LNCAP (cell line): Measurements from ENCODE around the gene EPS8L3.

ENCODE experiments used
- TF ChIP-seq, protein P1 (sequence below): fragments of 450-650 bp; IDR thresholded peaks from 2 replicates; pipeline ENCODE4 v1.5.1; 2017; ENCODE audit warnings: mild to moderate bottlenecking

The EPS8L3 gene

DNA sequence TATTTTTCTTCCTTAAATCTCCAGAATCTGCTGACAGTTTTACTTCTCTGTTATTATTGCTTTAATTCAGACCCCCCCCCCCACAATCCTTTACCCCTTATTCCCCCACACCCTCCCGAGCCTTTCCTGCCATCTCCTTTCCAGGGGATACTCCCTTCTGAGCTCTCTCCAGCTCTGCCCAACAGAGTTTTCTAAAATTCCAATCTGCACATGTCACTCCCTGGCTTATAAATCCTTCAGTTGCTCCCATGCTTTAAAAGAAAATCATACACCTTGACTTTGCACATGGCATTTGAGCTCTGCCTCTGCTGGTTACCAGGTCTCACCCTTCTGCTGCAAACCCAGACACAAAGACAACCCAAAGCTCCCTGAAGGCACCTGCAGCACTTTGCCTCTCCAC is 11.7 kb upstream of the EPS8L3 start:
- TF ChIP-seq, protein P1, sequence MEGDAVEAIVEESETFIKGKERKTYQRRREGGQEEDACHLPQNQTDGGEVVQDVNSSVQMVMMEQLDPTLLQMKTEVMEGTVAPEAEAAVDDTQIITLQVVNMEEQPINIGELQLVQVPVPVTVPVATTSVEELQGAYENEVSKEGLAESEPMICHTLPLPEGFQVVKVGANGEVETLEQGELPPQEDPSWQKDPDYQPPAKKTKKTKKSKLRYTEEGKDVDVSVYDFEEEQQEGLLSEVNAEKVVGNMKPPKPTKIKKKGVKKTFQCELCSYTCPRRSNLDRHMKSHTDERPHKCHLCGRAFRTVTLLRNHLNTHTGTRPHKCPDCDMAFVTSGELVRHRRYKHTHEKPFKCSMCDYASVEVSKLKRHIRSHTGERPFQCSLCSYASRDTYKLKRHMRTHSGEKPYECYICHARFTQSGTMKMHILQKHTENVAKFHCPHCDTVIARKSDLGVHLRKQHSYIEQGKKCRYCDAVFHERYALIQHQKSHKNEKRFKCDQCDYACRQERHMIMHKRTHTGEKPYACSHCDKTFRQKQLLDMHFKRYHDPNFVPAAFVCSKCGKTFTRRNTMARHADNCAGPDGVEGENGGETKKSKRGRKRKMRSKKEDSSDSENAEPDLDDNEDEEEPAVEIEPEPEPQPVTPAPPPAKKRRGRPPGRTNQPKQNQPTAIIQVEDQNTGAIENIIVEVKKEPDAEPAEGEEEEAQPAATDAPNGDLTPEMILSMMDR, result no peak

DNA sequence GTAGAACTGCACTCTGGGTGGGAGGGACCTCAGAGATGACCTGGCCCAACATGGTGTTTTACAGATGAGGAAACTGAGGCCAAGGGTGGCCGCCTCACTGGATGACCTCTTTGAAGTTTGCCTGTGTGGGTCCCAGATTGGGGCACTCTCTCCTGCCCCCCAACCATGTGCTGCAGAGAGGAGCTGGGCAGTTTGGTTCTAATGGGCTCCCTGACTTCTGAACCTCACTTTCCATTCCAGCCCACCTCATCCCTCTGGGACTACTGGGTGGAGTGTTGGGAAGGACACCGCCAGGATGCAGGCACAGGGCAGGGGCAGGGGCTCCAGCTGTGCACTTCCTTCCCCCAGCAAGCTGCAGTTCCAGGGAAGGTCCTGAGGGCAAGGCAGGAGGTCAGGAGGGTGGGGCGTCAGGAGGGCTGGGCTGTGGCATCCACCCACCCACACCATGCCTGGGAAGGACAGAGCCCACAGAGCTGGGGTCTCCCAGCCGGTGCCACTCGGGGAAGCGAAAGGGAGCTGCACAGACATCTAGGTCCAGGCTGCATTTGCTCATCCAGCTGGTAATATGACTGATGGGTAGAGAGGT is 10.3 kb upstream of the EPS8L3 start:
- TF ChIP-seq, protein P1, result no peak; the same call in none of the 2 replicates

DNA sequence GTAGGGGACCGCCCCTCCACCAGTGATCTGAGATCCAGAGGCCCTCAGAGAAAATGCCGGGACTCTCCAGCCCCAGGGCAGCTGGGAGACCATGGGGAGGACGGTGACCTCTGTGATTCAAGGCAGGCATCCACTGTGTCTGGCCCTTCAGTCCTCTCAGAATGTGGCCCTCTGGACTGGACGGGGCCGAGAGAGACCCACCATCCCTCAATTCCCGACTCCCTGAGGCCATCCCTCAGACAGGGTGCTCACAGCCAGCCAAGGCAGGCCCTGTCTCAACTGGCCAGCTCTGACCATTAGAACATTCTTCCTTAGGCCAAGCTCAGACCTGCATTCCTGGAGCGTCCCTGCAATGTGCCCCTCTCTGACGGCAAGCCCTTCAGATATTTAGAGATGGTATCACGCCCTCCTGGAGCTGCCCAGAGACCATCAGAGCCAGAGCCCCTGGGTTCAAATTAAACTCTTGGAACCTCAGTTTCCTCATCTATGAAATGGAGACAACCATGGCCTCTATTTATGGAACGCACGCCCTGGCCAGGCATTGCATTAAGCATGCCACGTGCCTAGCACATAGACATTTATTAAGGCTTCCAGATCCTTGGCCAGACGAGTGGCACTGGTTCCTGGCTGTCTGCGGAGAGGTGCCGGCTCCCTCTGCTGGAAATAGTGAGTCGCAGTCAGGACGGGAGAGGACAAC is 9.6 kb upstream of the EPS8L3 start:
- TF ChIP-seq, protein P1, result peak; percentile 94; the same call in 1 of the 2 replicates

GRCh38 chr1:109772658-109773202 is 9.0 kb upstream of the EPS8L3 start:
- TF ChIP-seq, protein P1, result no peak

- TF ChIP-seq, protein P1, result no peak
Measured at GRCh38 chr1:109771712-109772657, 8.3 kb upstream of the EPS8L3 start.

- TF ChIP-seq, protein P1, result no peak
Measured at GRCh38 chr1:109770331-109771095, 6.8 kb upstream of the EPS8L3 start.
